GM11168 (cell line): ENCODE data around the gene EMC7.
"Not testable (repeated sequence)": the region's sequence is repeated elsewhere in the genome, so short reads cannot be mapped to it uniquely, and the experiment has no call there.

ENCODE experiments used
- in situ Hi-C: fragments of 300-500 bp; cut with MboI; formaldehyde crosslinking; loops from one replicate; pipeline ENCODE4 v1.12.0; 2022; ENCODE audit warnings: low sequenced_read_pairs; ENCODE audit not compliant: unreplicated experiment

Gene EMC7

GRCh38 chr15:34101366-34102174 is at the start of gene EMC7, which contains the start of gene PGBD4:
Gene EMC7, minus strand, starts transcription at chr15:34101862. Its CDS starts 23 bp downstream, at chr15:34101839.
Gene PGBD4, plus strand, starts transcription at chr15:34102083. Its CDS starts 449 bp downstream, at chr15:34102532.
- in situ Hi-C loops, result no loop called here

GRCh38 chr15:34147371-34148140 is 45.9 kb upstream of the EMC7 start:
- in situ Hi-C loops, result no loop called here

GRCh38 chr15:34133511-34133910 is 31.8 kb upstream of the EMC7 start:
- in situ Hi-C loops, result no loop called here

GRCh38 chr15:34132881-34133280 is 31.2 kb upstream of the EMC7 start:
- in situ Hi-C loops, result no loop called here

GRCh38 chr15:34128898-34129297 is 27.2 kb upstream of the EMC7 start:
- in situ Hi-C loops, result no loop called here

GRCh38 chr15:34126522-34126921 is 24.9 kb upstream of the EMC7 start:
- in situ Hi-C loops, result no loop called here

- in situ Hi-C loops, result no loop called here
Measured at GRCh38 chr15:34125945-34126344, 24.3 kb upstream of the EMC7 start.

- in situ Hi-C loops, result no loop called here
Measured at GRCh38 chr15:34124651-34125050, 23.0 kb upstream of the EMC7 start.

GRCh38 chr15:34122771-34123183 is 21.1 kb upstream of the EMC7 start:
- in situ Hi-C loops, result no loop called here

GRCh38 chr15:34121786-34122185 is 20.1 kb upstream of the EMC7 start:
- in situ Hi-C loops, result not testable (repeated sequence)

GRCh38 chr15:34120420-34120819 is 18.8 kb upstream of the EMC7 start:
- in situ Hi-C loops, result not testable (repeated sequence)

GRCh38 chr15:34119291-34119690 is 17.6 kb upstream of the EMC7 start:
- in situ Hi-C loops, result no loop called here

- in situ Hi-C loops, result no loop called here
Measured at GRCh38 chr15:34116620-34117019, 15.0 kb upstream of the EMC7 start.

GRCh38 chr15:34114739-34115138 is 13.1 kb upstream of the EMC7 start:
- in situ Hi-C loops, result loop anchor here (5.0 kb wide), 1 partner anchor 103 kb away; no protein-coding TSS in a partner anchor

- in situ Hi-C loops, result loop anchor here (5.0 kb wide), 1 partner anchor 103 kb away; no protein-coding TSS in a partner anchor
Measured at GRCh38 chr15:34114215-34114614, 12.6 kb upstream of the EMC7 start.

- in situ Hi-C loops, result loop anchor here (5.0 kb wide), 1 partner anchor 106 kb away; no protein-coding TSS in a partner anchor
Measured at GRCh38 chr15:34111488-34111887, 9.8 kb upstream of the EMC7 start.

- in situ Hi-C loops, result loop anchor here (5.0 kb wide), 1 partner anchor 107 kb away; no protein-coding TSS in a partner anchor
Measured at GRCh38 chr15:34109797-34110663, 8.4 kb upstream of the EMC7 start.

GRCh38 chr15:34107315-34107714 is 5.7 kb upstream of the EMC7 start:
- in situ Hi-C loops, result no loop called here

- in situ Hi-C loops, result no loop called here
Measured at GRCh38 chr15:34106423-34106822, 4.8 kb upstream of the EMC7 start.
